Endothelial cell of umbilical vein (primary cell): ENCODE data around the gene SF3B4. TPM values are rescaled to one million over a fixed set of nuclear protein-coding genes. Genes with fewer than 3 reads are reported as not detected.
A peak's percentile ranks its signal among the peaks of the same experiment; 100 is the strongest.

Source experiments
- BruUV-seq: library from RNA; stranded (reverse); fragments of 400-500 nt; replicated peaks from 2 replicates; lab custom pipeline; 2021; lab: Mats Ljungman, UMichigan
- CTCF ChIA-PET: fragments of 300-600, 350-600 bp; sonication (Branson Sonifier 250); formaldehyde crosslinking; loops from one replicate; lab custom pipeline; 2021; ENCODE audit warnings: antibody characterized with exemption, inconsistent platforms; lab: Charles Lee
- POLR2A ChIA-PET: fragments of 300-600, 350-600 bp; sonication (Branson Sonifier 250); formaldehyde crosslinking; loops from one replicate; lab custom pipeline; 2021; ENCODE audit warnings: antibody characterized with exemption, inconsistent platforms; lab: Charles Lee
- DNase-seq: peaks from one replicate; pipeline ENCODE4 v3.0.0-alpha.2; 2011; ENCODE audit warnings: low read depth, low spot score
- FAIRE-seq: peaks from 2 replicates; lab custom pipeline; 2011; peaks lifted over from hg19 to GRCh38; lab: Jason Lieb, UNC
- H2AFZ ChIP-seq: 2 replicates; pipeline ENCODE4 v1.6.0; 2012; ENCODE audit warnings: low read depth, low read length, control low read depth, inconsistent platforms
- H3K27ac ChIP-seq: 2 replicates; pipeline ENCODE4 v1.5.1; 2011; ENCODE audit warnings: low read depth, mild to moderate bottlenecking, control low read depth, low read length, moderate library complexity; ENCODE audit not compliant: insufficient read depth
- H3K27me3 ChIP-seq, 2 experiments: 2 replicates each; pipeline versions ENCODE4 v1.6.0 to v1.6.1; 2011; ENCODE audit warnings: low read length in 2 of 2, mixed read lengths in 1 of 2; ENCODE audit not compliant: control insufficient read depth in 2 of 2, insufficient read depth in 2 of 2
- H3K36me3 ChIP-seq, 2 experiments: 2 replicates in 1 of 2; 3 replicates in 1 of 2; pipeline ENCODE4 v1.5.1; 2011; ENCODE audit warnings: low read length in 2 of 2, mild to moderate bottlenecking in 1 of 2, moderate library complexity in 1 of 2; ENCODE audit not compliant: control insufficient read depth in 2 of 2, insufficient read depth in 2 of 2; ENCODE audit errors: extremely low read depth in 1 of 2
- H3K4me1 ChIP-seq: 3 replicates; pipeline ENCODE4 v1.5.1; 2011; ENCODE audit warnings: mild to moderate bottlenecking, low read length; ENCODE audit not compliant: control insufficient read depth, insufficient read depth; ENCODE audit errors: extremely low read depth
- H3K4me2 ChIP-seq: 2 replicates; pipeline ENCODE4 v1.6.1; 2011; ENCODE audit warnings: low read length, control low read depth, mixed read lengths; ENCODE audit not compliant: insufficient read depth
- H3K4me3 ChIP-seq, 3 experiments: fragments of 200-600 bp in 1 of 3; sonication (generic), shearing (Covaris generic) in 1 of 3; replicated peaks in 1 of 3; 2 replicates each; pipeline ENCODE4 v1.5.1; 2011 to 2016; ENCODE audit warnings: control low read depth in 3 of 3, low read length in 3 of 3, mild to moderate bottlenecking in 2 of 3, inconsistent platforms in 1 of 3, low read depth in 1 of 3, moderate library complexity in 1 of 3; ENCODE audit not compliant: insufficient read depth in 1 of 3
- H3K79me2 ChIP-seq: 2 replicates; pipeline ENCODE4 v1.6.0; 2012; ENCODE audit warnings: low read length, inconsistent platforms; ENCODE audit not compliant: control insufficient read depth, insufficient read depth
- H3K9ac ChIP-seq: replicated peaks from 2 replicates; pipeline ENCODE3; 2011; ENCODE audit warnings: low read length, control low read depth; ENCODE audit not compliant: insufficient read depth; ENCODE audit errors: extremely low read depth
- H3K9me1 ChIP-seq: replicated peaks from 3 replicates; pipeline ENCODE4 v1.6.0; 2011; ENCODE audit warnings: mild to moderate bottlenecking, low read length; ENCODE audit not compliant: control insufficient read depth, insufficient read depth; ENCODE audit errors: extremely low read depth
- H3K9me3 ChIP-seq: replicated peaks from 2 replicates; pipeline ENCODE4 v1.5.1; 2012; ENCODE audit warnings: low read length, inconsistent platforms; ENCODE audit not compliant: control insufficient read depth, insufficient read depth
- H4K20me1 ChIP-seq: replicated peaks from 2 replicates; pipeline ENCODE3; 2011; ENCODE audit warnings: mild to moderate bottlenecking, low read length; ENCODE audit not compliant: control insufficient read depth, insufficient read depth; ENCODE audit errors: extremely low read depth
- EZH2 ChIP-seq: IDR thresholded peaks from 2 replicates; pipeline ENCODE4 v1.6.1; 2012; ENCODE audit warnings: borderline replicate concordance, low read depth, mild to moderate bottlenecking, moderate library complexity, low read length, inconsistent platforms; ENCODE audit not compliant: severe bottlenecking
- FOS ChIP-seq: IDR thresholded peaks from 2 replicates; pipeline ENCODE4 v1.6.1; 2011; ENCODE audit warnings: mild to moderate bottlenecking, low read length, moderate library complexity, borderline replicate concordance; ENCODE audit not compliant: insufficient read depth
- GATA2 ChIP-seq: IDR thresholded peaks from 2 replicates; pipeline ENCODE4 v1.7.0; 2011; ENCODE audit warnings: low read depth, mild to moderate bottlenecking, moderate library complexity, mixed read lengths, low read length; ENCODE audit not compliant: insufficient read length, insufficient read depth
- JUN ChIP-seq: IDR thresholded peaks from 2 replicates; pipeline ENCODE4 v1.6.1; 2011; ENCODE audit warnings: borderline replicate concordance, low read depth; ENCODE audit not compliant: insufficient read length, insufficient read depth
- MYC ChIP-seq: IDR thresholded peaks from one replicate; pipeline ENCODE4 v1.6.1; 2011; ENCODE audit warnings: mild to moderate bottlenecking, low read depth, low read length
- POLR2A ChIP-seq: IDR thresholded peaks from 2 replicates; pipeline ENCODE4 v1.6.1; 2012; ENCODE audit warnings: low read depth, mild to moderate bottlenecking, control low read depth, low read length
- POLR2AphosphoS5 ChIP-seq: IDR thresholded peaks from 2 replicates; pipeline ENCODE4 v1.6.1; 2012; ENCODE audit warnings: low read depth, mild to moderate bottlenecking, control low read depth, low read length, moderate library complexity; ENCODE audit not compliant: insufficient read depth
- dilution Hi-C: fragments of 300-500 bp; cut with MboI; formaldehyde crosslinking; loops from one replicate; pipeline ENCODE4 v1.15.0; 2019; ENCODE audit warnings: low sequenced_read_pairs; ENCODE audit not compliant: extremely low pct_ligation_motif_present
- intact Hi-C: fragments of 100-400 bp; cut with micrococcal nuclease; formaldehyde crosslinking; loops from one replicate; pipeline ENCODE4 v1.10.0; 2022
- polyA plus RNA-seq, 4 experiments: library from polyadenylated mRNA; depleted of rRNA in 3 of 4; stranded (reverse) in 3 of 4; unstranded in 1 of 4; fragments of >200 nt; gene quantifications; 2 replicates each; pipeline versions ENCODE4 v1.2.1 to v1.2.3, GENCODE V29; 2011 to 2012; ENCODE audit warnings: missing spikeins in 1 of 4
- total RNA-seq: library from RNA; stranded (reverse); gene quantifications from 2 replicates; pipeline ENCODE4 v1.2.3, GENCODE V29; 2021
- TF ChIP-seq, protein P1 (sequence below), 2 donors: IDR thresholded peaks; 1 replicate in 1 of 2; 2 replicates in 1 of 2; pipeline ENCODE4 v1.5.1; 2011; ENCODE audit warnings: low read length in 2 of 2, mild to moderate bottlenecking in 2 of 2, moderate library complexity in 2 of 2, control low read depth in 1 of 2, inconsistent platforms in 1 of 2, low read depth in 1 of 2; ENCODE audit not compliant: insufficient read depth in 1 of 2; ENCODE audit errors: extremely low read depth in 1 of 2
- TF ChIP-seq, protein P2 (sequence below): IDR thresholded peaks from 2 replicates; pipeline ENCODE4 v1.6.1; 2011; ENCODE audit not compliant: insufficient read depth, insufficient read length

Gene SF3B4
- total and polyA plus RNA-seq, 2 donors (not counting 3 experiments of a cell fraction or from before 2014, with no cell fraction given) = 62.7 to 74.4 TPM

DNA sequence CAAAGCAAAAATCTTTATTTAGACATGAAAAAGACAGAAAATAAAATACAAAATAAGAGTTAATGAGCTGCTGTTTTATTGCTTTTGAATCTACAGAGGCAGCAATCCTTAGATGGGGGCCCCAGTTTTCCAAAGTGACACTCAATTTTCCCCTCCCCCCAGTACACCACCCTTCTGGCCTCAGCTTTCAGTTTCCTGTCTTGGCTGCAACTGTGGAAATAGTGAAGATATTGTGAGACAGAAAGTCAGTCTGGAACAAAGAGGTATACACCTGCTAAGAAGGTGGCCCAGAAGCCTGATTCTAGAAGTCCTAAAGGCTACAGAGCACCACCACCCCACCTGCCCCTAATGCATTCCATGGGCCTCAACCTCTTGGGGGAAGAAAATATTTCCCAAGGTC is 10.2 kb upstream of the SF3B4 start:
- Histone ChIP-seq H3K27me3 (no peaks in the 10 kb centered on the region), H3K9me1 (no peaks in the 10 kb centered on the region), H3K4me3 (no peak overlapping the region), H2AFZ (no peak overlapping the region), H3K27ac (no peak overlapping the region), H3K79me2 (no peaks in the 10 kb centered on the region), H3K9me3 (no peaks in the 10 kb centered on the region), H4K20me1 (no peaks in the 10 kb centered on the region), H3K36me3 (no peaks in the 10 kb centered on the region), H3K4me2 (no peak overlapping the region), H3K9ac (no peak overlapping the region), H3K4me1 (peaks cover 33% of the 10 kb centered on the region)
- FAIRE-seq (no peak), DNase-seq (peak; percentile 37)
- intact Hi-C loops = no loop called here
- CTCF ChIA-PET = interaction anchor here (0.8 to 1.2 kb wide), 3 partner anchors 10 to 50 kb away, joined by 3 to 4 read pairs (median 3); a partner anchor contains a TSS
- POLR2A ChIA-PET = interaction anchor here (2.0 kb wide), 1 partner anchor 50 kb away, joined by 6 read pairs; a partner anchor contains a TSS
- BruUV-seq = no TSS peak
- dilution Hi-C loops = no loop called here
- TF ChIP-seq, protein P1, sequence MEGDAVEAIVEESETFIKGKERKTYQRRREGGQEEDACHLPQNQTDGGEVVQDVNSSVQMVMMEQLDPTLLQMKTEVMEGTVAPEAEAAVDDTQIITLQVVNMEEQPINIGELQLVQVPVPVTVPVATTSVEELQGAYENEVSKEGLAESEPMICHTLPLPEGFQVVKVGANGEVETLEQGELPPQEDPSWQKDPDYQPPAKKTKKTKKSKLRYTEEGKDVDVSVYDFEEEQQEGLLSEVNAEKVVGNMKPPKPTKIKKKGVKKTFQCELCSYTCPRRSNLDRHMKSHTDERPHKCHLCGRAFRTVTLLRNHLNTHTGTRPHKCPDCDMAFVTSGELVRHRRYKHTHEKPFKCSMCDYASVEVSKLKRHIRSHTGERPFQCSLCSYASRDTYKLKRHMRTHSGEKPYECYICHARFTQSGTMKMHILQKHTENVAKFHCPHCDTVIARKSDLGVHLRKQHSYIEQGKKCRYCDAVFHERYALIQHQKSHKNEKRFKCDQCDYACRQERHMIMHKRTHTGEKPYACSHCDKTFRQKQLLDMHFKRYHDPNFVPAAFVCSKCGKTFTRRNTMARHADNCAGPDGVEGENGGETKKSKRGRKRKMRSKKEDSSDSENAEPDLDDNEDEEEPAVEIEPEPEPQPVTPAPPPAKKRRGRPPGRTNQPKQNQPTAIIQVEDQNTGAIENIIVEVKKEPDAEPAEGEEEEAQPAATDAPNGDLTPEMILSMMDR (IDR thresholded peaks at IDR 0.05; ENCODE audit: extremely low read depth in 1 of 2, insufficient read depth in 1 of 2, low read depth in 1 of 2, low read length in 2 of 2) = no peak
- TF ChIP-seq, protein P2, sequence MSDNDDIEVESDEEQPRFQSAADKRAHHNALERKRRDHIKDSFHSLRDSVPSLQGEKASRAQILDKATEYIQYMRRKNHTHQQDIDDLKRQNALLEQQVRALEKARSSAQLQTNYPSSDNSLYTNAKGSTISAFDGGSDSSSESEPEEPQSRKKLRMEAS = no peak
- TF ChIP-seq JUN (no peak), FOS (no peak), GATA2 (no peak), POLR2A (no peak), EZH2 (no peak), MYC (no peak), POLR2AphosphoS5 (no peak)
